ENCODE results near the gene FOXP1.
A peak's percentile ranks its signal among the peaks of the same experiment; 100 is the strongest.

Gene FOXP1

DNA sequence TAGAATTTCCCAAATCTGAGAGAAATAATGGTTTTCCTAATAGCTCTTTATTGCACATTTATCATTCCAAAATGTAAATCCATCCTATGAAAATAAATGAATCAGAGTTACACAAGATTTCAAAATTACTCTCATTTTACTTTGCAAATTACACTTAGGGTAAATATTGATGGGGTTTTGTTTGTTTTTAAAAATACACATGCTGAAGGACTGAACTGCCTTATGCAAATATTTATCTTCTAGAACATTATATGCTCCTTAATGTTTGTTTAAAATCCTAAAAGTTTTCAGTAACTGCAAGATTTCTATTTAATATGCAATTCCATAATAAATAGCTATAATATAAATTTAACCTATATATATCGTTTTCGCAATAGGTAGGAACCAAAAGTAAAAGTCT lies 38.2 kb downstream of the FOXP1 start:
- Histone ChIP-seq H4K20me1 (ENCODE audit: control insufficient read depth, insufficient read depth, low read depth, low read length) (no peaks in the 10 kb centered on the region), H3K4me3 (ENCODE audit: low read length) (no peak overlapping the region; the same call in 1 of the 2 replicates), H3K27ac (ENCODE audit: low read depth, low read length) (peak overlapping the region; percentile 96), H3K27me3 (ENCODE audit: control insufficient read depth, low read length) (no peaks in the 10 kb centered on the region), H3K9me3 (ENCODE audit: control insufficient read depth, insufficient read depth, low read length) (no peaks in the 10 kb centered on the region), H3K4me1 (ENCODE audit: control insufficient read depth, low read length) (peaks cover 95% of the 10 kb centered on the region), H3K4me2 (ENCODE audit: low read length) (peak overlapping the region; percentile 66), H3K9me2 (replicated peaks; ENCODE audit: control insufficient read depth, low read length) (no peaks in the 10 kb centered on the region), H3K79me2 (ENCODE audit: control insufficient read depth, low read length) (peaks cover 89% of the 10 kb centered on the region), H3K36me3 (ENCODE audit: control insufficient read depth, low read length) (peaks cover 42% of the 10 kb centered on the region), H3F3A (ENCODE audit: control insufficient read depth, insufficient read depth) (peaks cover 31% of the 10 kb centered on the region)
- TF ChIP-seq, protein P1, sequence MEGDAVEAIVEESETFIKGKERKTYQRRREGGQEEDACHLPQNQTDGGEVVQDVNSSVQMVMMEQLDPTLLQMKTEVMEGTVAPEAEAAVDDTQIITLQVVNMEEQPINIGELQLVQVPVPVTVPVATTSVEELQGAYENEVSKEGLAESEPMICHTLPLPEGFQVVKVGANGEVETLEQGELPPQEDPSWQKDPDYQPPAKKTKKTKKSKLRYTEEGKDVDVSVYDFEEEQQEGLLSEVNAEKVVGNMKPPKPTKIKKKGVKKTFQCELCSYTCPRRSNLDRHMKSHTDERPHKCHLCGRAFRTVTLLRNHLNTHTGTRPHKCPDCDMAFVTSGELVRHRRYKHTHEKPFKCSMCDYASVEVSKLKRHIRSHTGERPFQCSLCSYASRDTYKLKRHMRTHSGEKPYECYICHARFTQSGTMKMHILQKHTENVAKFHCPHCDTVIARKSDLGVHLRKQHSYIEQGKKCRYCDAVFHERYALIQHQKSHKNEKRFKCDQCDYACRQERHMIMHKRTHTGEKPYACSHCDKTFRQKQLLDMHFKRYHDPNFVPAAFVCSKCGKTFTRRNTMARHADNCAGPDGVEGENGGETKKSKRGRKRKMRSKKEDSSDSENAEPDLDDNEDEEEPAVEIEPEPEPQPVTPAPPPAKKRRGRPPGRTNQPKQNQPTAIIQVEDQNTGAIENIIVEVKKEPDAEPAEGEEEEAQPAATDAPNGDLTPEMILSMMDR (IDR thresholded peaks at IDR 0.05; ENCODE audit: low read depth, low read length, poor library complexity, severe bottlenecking) = no peak
- no peak for TF ChIP-seq EZH2phosphoT487 (IDR thresholded peaks at IDR 0.05; ENCODE audit: borderline replicate concordance, low read length)

DNA sequence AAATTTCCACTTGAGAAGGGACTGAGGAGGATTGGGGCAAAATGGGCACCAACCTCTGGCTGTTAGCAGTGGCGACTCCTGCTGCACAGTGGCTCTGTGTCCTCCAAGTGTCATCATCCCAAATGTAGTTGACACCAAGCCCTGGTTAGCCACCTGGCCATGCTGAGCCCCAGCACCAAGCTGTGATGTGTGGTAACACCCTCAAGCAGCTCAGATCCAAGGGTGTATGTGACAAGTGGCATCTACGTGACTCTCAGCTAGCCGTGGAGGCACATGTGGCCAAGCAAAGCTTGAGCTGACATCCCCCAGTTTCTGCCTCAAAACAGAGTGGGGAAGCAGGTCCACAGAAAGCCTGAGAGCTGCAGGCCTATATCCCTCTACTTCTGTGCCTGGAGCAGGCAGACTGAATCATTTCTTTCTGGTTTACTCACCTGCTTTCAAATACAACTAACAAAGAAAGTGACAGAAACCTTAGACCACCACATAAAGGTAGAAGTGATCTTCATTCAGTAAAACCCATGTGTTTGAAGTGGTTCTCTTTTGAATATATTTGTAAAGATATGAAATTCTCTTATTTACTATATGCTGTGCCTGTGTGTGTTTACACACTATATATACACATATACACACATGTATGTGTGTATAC lies 40.0 kb downstream of the FOXP1 start:
- H3K4me3 ChIP-seq (ENCODE audit: low read length) = peak overlapping the region; percentile 76
- no peaks in the 10 kb centered on the region for H3K9me2 ChIP-seq (replicated peaks; ENCODE audit: control insufficient read depth, low read length)
- no peaks in the 10 kb centered on the region for H3K9me3 ChIP-seq (ENCODE audit: control insufficient read depth, insufficient read depth, low read length)
- no peak for TF ChIP-seq EZH2phosphoT487 (IDR thresholded peaks at IDR 0.05; ENCODE audit: borderline replicate concordance, low read length)
- TF ChIP-seq, protein P1 (IDR thresholded peaks at IDR 0.05; ENCODE audit: low read depth, low read length, poor library complexity, severe bottlenecking) = no peak
- H4K20me1 ChIP-seq (ENCODE audit: control insufficient read depth, insufficient read depth, low read depth, low read length) = no peaks in the 10 kb centered on the region
- H3K27ac ChIP-seq (ENCODE audit: low read depth, low read length) = peak overlapping the region; percentile 96
- peaks cover 32% of the 10 kb centered on the region for H3F3A ChIP-seq (ENCODE audit: control insufficient read depth, insufficient read depth)
- H3K36me3 ChIP-seq (ENCODE audit: control insufficient read depth, low read length) = peaks cover 45% of the 10 kb centered on the region
- peak overlapping the region; percentile 78 for H3K4me2 ChIP-seq (ENCODE audit: low read length)
- H3K27me3 ChIP-seq (ENCODE audit: control insufficient read depth, low read length) = no peaks in the 10 kb centered on the region
- peaks cover 88% of the 10 kb centered on the region for H3K4me1 ChIP-seq (ENCODE audit: control insufficient read depth, low read length)
- peaks cover 87% of the 10 kb centered on the region for H3K79me2 ChIP-seq (ENCODE audit: control insufficient read depth, low read length)

DNA sequence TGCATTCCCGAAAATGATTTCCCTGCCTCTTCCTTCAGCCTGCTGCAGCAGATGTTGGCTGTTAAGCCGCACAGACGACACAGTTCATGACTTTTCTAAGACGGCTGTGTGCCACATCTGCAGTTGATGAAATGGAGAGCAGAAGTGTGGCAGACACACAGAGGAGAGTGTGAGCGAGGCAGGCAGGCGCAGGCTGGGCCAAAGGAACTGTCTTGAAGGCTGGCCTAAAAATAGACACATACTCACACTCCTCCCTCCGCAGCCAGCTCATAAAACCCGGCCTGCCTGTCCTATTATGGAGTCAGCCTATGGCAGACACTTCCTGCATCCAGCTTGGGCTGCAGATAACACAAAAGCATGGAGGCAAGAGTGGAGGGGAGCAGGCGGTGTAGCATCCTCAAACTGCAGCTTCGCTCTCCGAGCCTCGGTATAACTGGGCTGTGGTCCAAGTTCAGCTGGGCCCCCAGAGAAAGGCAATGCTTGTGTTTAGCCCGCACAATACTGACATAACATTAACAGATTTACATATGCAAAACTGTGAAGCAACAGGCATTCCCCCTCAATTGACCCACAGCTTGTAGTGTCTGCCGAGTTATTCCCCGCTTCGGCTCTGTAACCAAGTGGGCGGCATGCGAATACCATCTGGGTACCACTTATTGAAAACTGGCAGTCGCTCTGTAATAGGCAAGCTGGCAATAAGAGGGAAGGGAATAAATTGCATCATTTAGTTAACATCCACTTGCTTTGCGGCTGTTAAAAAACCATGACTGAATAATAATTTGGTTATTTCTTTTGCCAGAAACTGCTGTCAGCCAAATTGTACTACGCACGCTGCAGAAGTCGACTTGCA lies 40.8 kb downstream of the FOXP1 start:
- H3K36me3 ChIP-seq (ENCODE audit: control insufficient read depth, low read length) = peaks cover 45% of the 10 kb centered on the region
- no peaks in the 10 kb centered on the region for H3K27me3 ChIP-seq (ENCODE audit: control insufficient read depth, low read length)
- peak overlapping the region; percentile 96 for H3K27ac ChIP-seq (ENCODE audit: low read depth, low read length)
- H3K4me1 ChIP-seq (ENCODE audit: control insufficient read depth, low read length) = peaks cover 81% of the 10 kb centered on the region
- peaks cover 87% of the 10 kb centered on the region for H3K79me2 ChIP-seq (ENCODE audit: control insufficient read depth, low read length)
- H3K4me2 ChIP-seq (ENCODE audit: low read length) = peak overlapping the region; percentile 78
- peak overlapping the region; percentile 76 for H3K4me3 ChIP-seq (ENCODE audit: low read length)
- no peaks in the 10 kb centered on the region for H3K9me3 ChIP-seq (ENCODE audit: control insufficient read depth, insufficient read depth, low read length)
- TF ChIP-seq, protein P1 (IDR thresholded peaks at IDR 0.05; ENCODE audit: low read depth, low read length, poor library complexity, severe bottlenecking) = no peak
- TF ChIP-seq EZH2phosphoT487 (IDR thresholded peaks at IDR 0.05; ENCODE audit: borderline replicate concordance, low read length) = no peak
- no peaks in the 10 kb centered on the region for H4K20me1 ChIP-seq (ENCODE audit: control insufficient read depth, insufficient read depth, low read depth, low read length)
- H3F3A ChIP-seq (ENCODE audit: control insufficient read depth, insufficient read depth) = peaks cover 32% of the 10 kb centered on the region
- H3K9me2 ChIP-seq (replicated peaks; ENCODE audit: control insufficient read depth, low read length) = no peaks in the 10 kb centered on the region
